Astrocyte of the hippocampus (primary cell): ENCODE results near the gene ADGRB2.

Source experiments
- DNase-seq: peaks from one replicate; pipeline ENCODE4 v3.0.0; 2011; ENCODE audit warnings: low read depth, low spot score

The ADGRB2 gene

GRCh38 chr1:31750858-31751510 lies 13.2 kb downstream of the ADGRB2 start:
- peak; percentile 72 for DNase-seq

- no peak for DNase-seq
Observed at GRCh38 chr1:31749785-31750735, 14.1 kb downstream of the ADGRB2 start.

- DNase-seq = no peak
Observed at GRCh38 chr1:31748365-31748764, 15.8 kb downstream of the ADGRB2 start.

- no peak for DNase-seq
Observed at GRCh38 chr1:31747304-31747703, 16.8 kb downstream of the ADGRB2 start.

- DNase-seq = no peak
Observed at GRCh38 chr1:31746687-31747086, 17.5 kb downstream of the ADGRB2 start.

- peak; percentile 49 for DNase-seq
Observed at GRCh38 chr1:31745946-31746670, 18.0 kb downstream of the ADGRB2 start.

GRCh38 chr1:31745096-31745945 lies 18.8 kb downstream of the ADGRB2 start:
- DNase-seq = peak; percentile 80

- DNase-seq = no peak
Observed at GRCh38 chr1:31744165-31744888, 19.8 kb downstream of the ADGRB2 start.

GRCh38 chr1:31742462-31743212 lies 21.5 kb downstream of the ADGRB2 start:
- DNase-seq = no peak

GRCh38 chr1:31739346-31739745 lies 24.8 kb downstream of the ADGRB2 start:
- no peak for DNase-seq

GRCh38 chr1:31736675-31737074 lies 27.5 kb downstream of the ADGRB2 start:
- DNase-seq = no peak

- DNase-seq = no peak
Observed at GRCh38 chr1:31735571-31735970, 28.6 kb downstream of the ADGRB2 start.

- DNase-seq = no peak
Observed at GRCh38 chr1:31734582-31735107, 29.5 kb downstream of the ADGRB2 start.

- no peak for DNase-seq
Observed at GRCh38 chr1:31733389-31734219, 30.5 kb downstream of the ADGRB2 start.

GRCh38 chr1:31732751-31733289 lies 31.3 kb downstream of the ADGRB2 start:
- DNase-seq = no peak

- DNase-seq = no peak
Observed at GRCh38 chr1:31732343-31732742, 31.8 kb downstream of the ADGRB2 start.

GRCh38 chr1:31731049-31731565 lies 33.0 kb downstream of the ADGRB2 start:
- DNase-seq = no peak
